Ectodermal cell (in vitro differentiated cells): ENCODE results near the gene PRPH2.

ENCODE experiments used
- H3K27ac ChIP-seq: 2 replicates; pipeline ENCODE4 v1.7.0; 2013; ENCODE audit warnings: mild to moderate bottlenecking, low read depth, low read length; ENCODE audit not compliant: insufficient read depth, poor library complexity, severe bottlenecking
- H3K27me3 ChIP-seq: 2 replicates; pipeline ENCODE4 v1.7.0; 2013; ENCODE audit warnings: mild to moderate bottlenecking, low read length; ENCODE audit not compliant: insufficient read depth, control insufficient read depth, poor library complexity, severe bottlenecking
- H3K36me3 ChIP-seq: one replicate; pipeline ENCODE4 v1.7.0; 2013; ENCODE audit warnings: low read length; ENCODE audit not compliant: control insufficient read depth, insufficient read depth
- H3K4me1 ChIP-seq: one replicate; pipeline ENCODE4 v1.7.0; 2013; ENCODE audit warnings: low read length; ENCODE audit not compliant: control insufficient read depth, insufficient read depth
- H3K4me3 ChIP-seq: 2 replicates; pipeline ENCODE4 v1.7.0; 2013; ENCODE audit warnings: low read depth, low read length, control low read depth; ENCODE audit not compliant: insufficient read depth
- H3K9me3 ChIP-seq: 2 replicates; pipeline ENCODE4 v1.7.0; 2013; ENCODE audit warnings: mild to moderate bottlenecking, low read length, moderate library complexity; ENCODE audit not compliant: control insufficient read depth
- WGBS, 2 experiments: methylation state at CpG; one replicate each; pipeline ENCODE4 v1.1.7; 2013; ENCODE audit warnings: missing lambda C conversion rate in 2 of 2; 5-methylcytosine and 5-hydroxymethylcytosine counted together

Gene PRPH2

DNA sequence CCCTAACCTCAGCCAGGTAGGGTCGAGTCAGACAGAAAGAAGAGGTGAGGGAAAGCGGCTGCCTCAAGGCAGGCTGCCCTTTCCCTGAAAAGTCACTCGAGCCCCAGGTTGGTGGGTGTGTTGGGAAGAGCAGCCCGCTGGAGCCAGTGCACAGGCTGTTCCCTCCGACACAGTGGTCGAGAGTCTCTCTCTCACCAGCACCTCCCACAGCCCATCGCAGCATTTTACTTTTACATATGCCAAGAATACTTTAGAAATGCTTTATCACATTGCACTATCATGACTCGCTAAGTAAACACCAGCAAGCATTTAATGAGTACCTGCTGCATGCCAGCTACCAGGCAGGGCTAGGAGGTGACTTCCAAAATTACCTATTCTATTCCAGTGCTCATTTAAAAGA is 1.7 kb downstream of the PRPH2 start:
- 71 to 74% methylated on average over 8 of the region's 8 CpGs for WGBS, 2 experiments
- Histone ChIP-seq H3K4me1 (no peaks in the 10 kb centered on the region), H3K27ac (no peak overlapping the region), H3K4me3 (no peak overlapping the region), H3K36me3 (no peaks in the 10 kb centered on the region), H3K9me3 (no peaks in the 10 kb centered on the region), H3K27me3 (no peaks in the 10 kb centered on the region)

DNA sequence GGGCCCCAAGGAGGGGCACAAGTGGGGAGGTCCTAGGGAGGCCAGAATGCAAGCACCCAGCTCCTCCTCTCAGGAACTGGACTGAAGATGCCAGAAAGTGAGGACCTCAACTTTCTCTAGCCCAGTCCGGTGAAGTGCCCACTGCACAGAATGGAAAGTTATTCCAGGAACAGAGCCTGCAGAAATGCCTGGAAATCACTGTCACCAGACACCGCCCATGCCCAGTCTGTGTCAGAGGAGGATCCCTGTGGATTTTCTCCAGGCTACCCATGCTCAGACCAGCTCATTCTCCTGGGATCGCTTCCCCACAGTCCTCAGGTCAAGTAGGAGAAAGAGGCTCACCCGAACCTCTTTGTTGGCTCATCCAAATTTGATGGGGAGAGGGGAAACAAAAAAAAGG is 6.5 kb downstream of the PRPH2 start:
- no peaks in the 10 kb centered on the region for H3K36me3 ChIP-seq
- no peaks in the 10 kb centered on the region for H3K27me3 ChIP-seq

DNA sequence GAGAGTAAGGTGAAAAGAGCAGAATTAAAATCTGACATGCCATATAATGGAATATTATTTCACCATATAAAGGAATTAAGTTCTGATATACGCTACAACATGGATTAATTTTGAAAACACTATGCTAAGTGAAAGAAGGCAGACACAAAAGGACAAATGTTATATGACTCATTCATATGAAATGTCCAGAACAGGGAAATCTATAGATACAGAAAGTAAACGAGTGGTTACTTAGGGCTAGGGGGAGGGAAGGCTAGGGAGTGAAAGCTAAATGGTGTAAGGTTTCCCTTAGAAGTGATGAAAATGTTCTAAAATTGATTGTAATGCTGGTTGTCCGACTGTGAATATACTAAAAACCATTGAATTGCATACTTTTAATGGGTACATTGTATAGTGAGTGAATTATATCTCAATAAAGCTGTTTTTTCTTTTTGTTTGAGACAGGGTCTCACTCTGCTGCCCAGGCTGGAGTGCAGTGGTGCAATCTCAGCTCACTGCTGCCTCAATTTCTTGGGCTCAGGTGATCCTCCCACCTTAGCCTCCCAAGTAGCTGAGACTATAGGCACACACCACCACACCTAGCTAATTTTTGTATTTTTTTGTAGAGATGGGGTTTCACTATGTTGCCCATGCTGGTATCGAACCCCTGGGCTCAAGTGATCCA is 8.2 kb downstream of the PRPH2 start:
- Histone ChIP-seq H3K9me3 (no peaks in the 10 kb centered on the region), H3K4me1 (peaks cover 6% of the 10 kb centered on the region), H3K27ac (no peak overlapping the region), H3K4me3 (no peak overlapping the region), H3K36me3 (no peaks in the 10 kb centered on the region), H3K27me3 (no peaks in the 10 kb centered on the region)
- WGBS, 2 experiments = 93 to 94% methylated on average over 3 to 4 of the region's 4 CpGs

More for the DNA sequence above, 6.5 kb downstream of the PRPH2 start:
- Histone ChIP-seq H3K4me3 (no peak overlapping the region), H3K27ac (no peak overlapping the region), H3K9me3 (no peaks in the 10 kb centered on the region), H3K4me1 (no peaks in the 10 kb centered on the region)
- WGBS, 2 experiments = 89 to 92% methylated on average over 4 of the region's 4 CpGs

DNA sequence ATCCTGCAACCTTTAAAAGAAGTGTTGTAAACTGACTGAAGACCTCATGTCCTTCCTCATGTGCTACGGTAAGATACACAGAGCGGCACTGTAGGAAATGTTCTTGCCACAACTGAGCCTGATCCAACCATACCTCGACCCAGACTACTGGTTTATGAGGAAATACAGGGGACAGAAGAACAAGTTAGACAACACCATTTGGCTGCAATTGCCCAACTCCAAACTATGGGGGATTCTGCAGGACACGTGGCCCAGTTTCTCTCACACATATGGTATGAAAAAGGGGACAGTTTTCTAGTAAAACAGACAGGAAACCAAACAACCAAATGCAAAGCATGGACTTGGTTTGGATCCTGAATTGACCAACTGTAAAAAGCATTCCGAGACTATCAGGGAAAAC is 10.5 kb downstream of the PRPH2 start:
- 96 to 97% methylated on average over 5 of the region's 5 CpGs for WGBS, 2 experiments
- Histone ChIP-seq H3K27me3 (no peaks in the 10 kb centered on the region), H3K27ac (no peak overlapping the region), H3K4me1 (peaks cover 6% of the 10 kb centered on the region), H3K4me3 (no peak overlapping the region), H3K36me3 (no peaks in the 10 kb centered on the region), H3K9me3 (no peaks in the 10 kb centered on the region)

DNA sequence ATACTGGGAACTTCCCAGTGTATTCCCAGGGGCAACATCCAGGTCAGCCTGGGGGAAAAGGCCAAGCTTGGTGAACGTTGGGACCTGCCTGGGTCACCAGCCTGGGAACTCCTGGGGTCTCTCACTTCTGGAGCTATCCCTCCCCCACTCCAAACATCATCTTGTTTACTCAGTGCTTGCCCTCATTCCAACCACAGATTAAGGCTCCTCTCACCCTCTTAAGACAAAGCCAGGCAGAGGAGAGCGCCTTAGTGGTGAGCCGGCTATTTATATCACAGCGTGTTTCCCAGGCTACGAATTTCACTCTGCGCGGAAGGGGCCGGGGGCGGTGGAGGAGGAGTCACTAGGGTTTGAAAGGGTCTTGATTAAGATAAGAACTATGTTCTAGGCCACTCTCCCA is 12.1 kb downstream of the PRPH2 start:
- H3K27ac ChIP-seq = peak overlapping the region; percentile 28
- H3K36me3 ChIP-seq = no peaks in the 10 kb centered on the region
- H3K9me3 ChIP-seq = no peaks in the 10 kb centered on the region
- 21 to 25% methylated on average over 9 of the region's 9 CpGs for whole genome bisulfite sequencing, 2 experiments
- no peak overlapping the region for H3K4me3 ChIP-seq
- no peaks in the 10 kb centered on the region for H3K27me3 ChIP-seq
- peaks cover 6% of the 10 kb centered on the region for H3K4me1 ChIP-seq

DNA sequence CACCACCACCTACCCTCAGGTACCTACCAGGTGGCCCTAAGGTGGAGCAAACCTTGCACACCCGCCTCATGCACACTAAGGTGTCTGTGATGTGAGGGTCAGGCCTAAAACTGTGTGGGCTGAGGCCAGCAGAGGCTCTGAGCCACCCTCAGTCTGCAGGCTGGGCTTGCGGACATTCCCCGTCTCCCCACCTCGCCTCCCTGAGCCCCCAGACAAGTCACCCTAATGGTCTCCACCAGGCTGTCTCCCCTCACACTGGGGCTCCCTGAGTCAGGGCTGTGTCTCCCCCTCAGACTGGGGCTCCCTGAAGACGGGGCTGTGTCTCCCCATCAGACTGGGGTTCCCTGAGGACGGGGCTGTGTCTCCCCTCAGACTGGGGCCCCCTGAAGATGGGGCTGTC is 12.5 kb downstream of the PRPH2 start:
- Histone ChIP-seq H3K36me3 (no peaks in the 10 kb centered on the region), H3K27ac (peak overlapping the region; percentile 28), H3K27me3 (no peaks in the 10 kb centered on the region), H3K9me3 (no peaks in the 10 kb centered on the region), H3K4me1 (peaks cover 6% of the 10 kb centered on the region), H3K4me3 (no peak overlapping the region)
- 91 to 94% methylated on average over 6 of the region's 6 CpGs for WGBS, 2 experiments

DNA sequence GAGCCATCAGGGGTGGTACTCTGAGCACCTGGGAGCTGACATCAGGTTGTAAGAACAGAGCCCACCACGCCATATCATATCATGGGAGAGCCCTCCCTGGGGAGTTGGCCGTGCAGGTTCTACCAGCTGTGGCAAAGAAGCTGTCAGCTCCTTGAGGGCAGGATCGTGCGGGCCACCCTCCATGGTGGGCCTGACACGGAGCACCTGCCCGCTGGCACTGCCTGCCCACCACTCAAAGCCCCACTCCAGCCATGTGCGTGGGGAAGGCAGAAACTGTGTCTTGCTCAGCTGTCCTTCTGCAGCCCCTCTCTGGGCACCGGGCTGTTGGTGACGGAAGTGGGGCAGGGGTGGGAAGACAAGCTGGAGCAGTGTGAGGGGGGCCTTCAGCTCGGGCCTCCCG is 14.3 kb downstream of the PRPH2 start:
- whole genome bisulfite sequencing, 2 experiments = 92 to 94% methylated on average over 11 of the region's 11 CpGs
- Histone ChIP-seq H3K36me3 (no peaks in the 10 kb centered on the region), H3K4me1 (peaks cover 6% of the 10 kb centered on the region), H3K27me3 (no peaks in the 10 kb centered on the region), H3K4me3 (no peak overlapping the region), H3K9me3 (no peaks in the 10 kb centered on the region), H3K27ac (no peak overlapping the region)

DNA sequence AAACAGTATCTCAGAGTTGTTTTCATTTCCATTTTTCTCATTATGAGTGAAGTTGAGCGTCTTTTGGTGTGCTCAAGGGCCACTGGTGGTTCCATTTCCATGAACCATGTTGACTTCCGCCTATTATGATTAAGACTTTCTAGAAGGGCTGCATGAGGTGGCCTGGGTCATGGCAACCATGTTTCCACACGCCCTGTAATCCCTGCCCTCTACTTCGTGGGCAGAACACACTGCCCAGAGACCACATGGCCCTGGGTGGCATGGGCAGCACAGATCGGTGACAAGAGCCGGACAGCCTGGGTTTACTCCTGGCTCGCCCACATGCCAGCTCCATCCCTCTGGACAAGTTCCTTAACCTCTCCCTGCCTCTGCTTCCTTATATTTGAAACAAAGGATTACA is 14.8 kb downstream of the PRPH2 start:
- 95% methylated on average over 7 of the region's 7 CpGs for WGBS, 2 experiments
- Histone ChIP-seq H3K4me3 (no peak overlapping the region), H3K27ac (no peak overlapping the region), H3K9me3 (no peaks in the 10 kb centered on the region), H3K27me3 (no peaks in the 10 kb centered on the region), H3K36me3 (no peaks in the 10 kb centered on the region), H3K4me1 (peaks cover 6% of the 10 kb centered on the region)

DNA sequence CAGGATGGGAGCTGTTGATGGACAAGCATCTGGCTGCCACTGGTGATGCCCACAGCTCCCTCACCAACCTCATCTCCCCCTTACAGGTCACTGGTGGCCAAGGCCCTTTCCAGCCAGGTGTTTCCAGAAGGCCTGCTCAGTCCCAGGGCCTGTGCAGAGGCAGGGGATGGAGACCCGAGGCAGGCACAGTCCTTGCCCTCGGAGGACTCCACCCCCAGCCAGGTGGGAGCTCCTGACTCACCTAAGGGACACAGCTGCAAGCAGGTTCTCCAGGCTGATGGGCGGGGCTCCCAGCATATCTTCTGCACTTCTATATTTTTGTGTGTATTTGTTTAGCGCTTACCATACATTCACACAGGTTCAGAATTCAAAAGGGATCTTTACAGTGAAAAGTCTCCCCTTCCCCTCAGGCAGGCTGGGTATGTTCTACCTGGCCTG is 17.4 kb downstream of the PRPH2 start:
- 88 to 89% methylated on average over 3 to 4 of the region's 4 CpGs for WGBS, 2 experiments

DNA sequence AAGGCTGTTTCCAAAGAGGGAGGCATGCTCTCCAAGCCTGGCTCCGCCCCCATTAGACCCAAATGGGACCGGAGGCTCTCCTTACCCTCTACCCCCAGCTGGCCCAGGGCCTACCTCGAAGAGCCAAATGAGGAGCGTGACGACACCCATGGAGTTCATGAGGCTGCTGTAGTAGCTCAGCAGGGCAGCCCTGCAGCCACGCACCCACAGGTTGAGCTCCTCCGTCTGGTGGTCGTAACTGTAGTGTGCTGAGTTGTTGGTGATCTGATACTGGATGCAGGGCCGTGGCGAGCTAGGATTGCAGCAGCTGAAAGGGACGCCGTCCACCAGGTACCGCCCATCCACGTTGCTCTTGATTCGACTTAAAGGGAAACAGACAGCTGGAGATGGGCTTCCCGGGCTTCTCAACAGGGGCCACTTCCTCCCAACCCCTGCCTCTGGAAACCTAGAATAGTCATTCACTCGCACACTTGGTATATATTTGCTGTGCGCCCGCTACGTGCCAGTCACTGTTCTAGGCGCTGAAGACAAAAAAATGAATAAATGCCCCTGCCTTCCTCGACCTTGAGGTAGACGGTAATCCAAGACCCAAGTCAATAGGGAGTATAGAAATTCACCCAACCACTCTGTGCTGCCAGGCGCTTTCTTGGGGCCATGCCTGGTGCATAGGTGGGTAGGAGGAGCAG is 18.0 kb downstream of the PRPH2 start:
- 73% methylated on average over 23 to 24 of the region's 24 CpGs for WGBS, 2 experiments
- H3K27ac ChIP-seq = no peak overlapping the region
- H3K36me3 ChIP-seq = no peaks in the 10 kb centered on the region
- H3K4me1 ChIP-seq = no peaks in the 10 kb centered on the region
- H3K9me3 ChIP-seq = no peaks in the 10 kb centered on the region
- no peaks in the 10 kb centered on the region for H3K27me3 ChIP-seq
- no peak overlapping the region for H3K4me3 ChIP-seq

More for the DNA sequence above, 17.4 kb downstream of the PRPH2 start:
- Histone ChIP-seq H3K4me3 (no peak overlapping the region), H3K36me3 (no peaks in the 10 kb centered on the region), H3K4me1 (no peaks in the 10 kb centered on the region), H3K9me3 (no peaks in the 10 kb centered on the region), H3K27me3 (no peaks in the 10 kb centered on the region), H3K27ac (no peak overlapping the region)
